Right lobe of liver (tissue), 6 donors: ENCODE measurements around the gene APCDD1. TPM values are rescaled to one million over a fixed set of nuclear protein-coding genes. Genes with fewer than 3 reads are reported as not detected.
A peak's percentile ranks its signal among the peaks of the same experiment; 100 is the strongest.

ENCODE experiments used
- ATAC-seq, 4 donors: fragments of 200-7000 bp; cut with Tn5 transposase; one replicate each; pipeline ENCODE4 v1.9.1; 2020; ENCODE audit warnings: mild to moderate bottlenecking in 4 of 4, moderate library complexity in 4 of 4
- DNase-seq, 3 donors: peaks; one replicate each; pipeline ENCODE4 v3.0.0-alpha.2; 2020
- H3K27ac ChIP-seq, 3 donors: fragments of 200-600 bp; one replicate each; pipeline ENCODE4 v1.8.0; 2022
- H3K27me3 ChIP-seq, 2 donors: fragments of 200-600 bp; one replicate each; pipeline ENCODE4 v1.8.0; 2022
- H3K36me3 ChIP-seq, 4 donors: fragments of 200-600 bp; sonication (generic) in 1 of 4; one replicate each; pipeline versions ENCODE4 v1.5.1 to v1.8.0; 2017 to 2022; ENCODE audit warnings: control low read depth in 1 of 4
- H3K4me1 ChIP-seq, 4 donors: fragments of 200-600 bp; sonication (generic) in 1 of 4; one replicate each; pipeline versions ENCODE4 v1.5.1 to v1.8.0; 2017 to 2022; ENCODE audit warnings: control low read depth in 1 of 4
- H3K4me3 ChIP-seq, 3 donors: fragments of 200-600 bp; one replicate each; pipeline ENCODE4 v1.8.0; 2022
- H3K9me3 ChIP-seq, 4 donors: fragments of 200-600 bp; sonication (generic) in 1 of 4; one replicate each; pipeline versions ENCODE4 v1.5.1 to v1.8.0; 2017 to 2022; ENCODE audit warnings: control low read depth in 1 of 4
- POLR2A ChIP-seq: fragments of 450-650 bp; IDR thresholded peaks from one replicate; pipeline ENCODE4 v1.6.1; 2017; ENCODE audit warnings: antibody characterized with exemption, mild to moderate bottlenecking
- WGBS: methylation state at CpG from one replicate; pipeline ENCODE4 v1.1.6; 2018; ENCODE audit warnings: low coverage, low lambda C conversion rate; ENCODE audit not compliant: insufficient coverage; ENCODE audit errors: missing lambda C conversion rate; 5-methylcytosine and 5-hydroxymethylcytosine counted together
- intact Hi-C, 2 donors: fragments of 100-400 bp; cut with DNase I; formaldehyde crosslinking; loops; one replicate each; pipeline versions ENCODE4 v1.11.2 to v1.14.1; 2022
- total RNA-seq, 6 experiments: library from RNA; depleted of rRNA in 2 of 6; stranded (reverse); fragments of >200 nt in 2 of 6; fragmentation: NEBNext Ultra II Directional in 3 of 6; extraction: Animal tissue kit (Norgen Biotek cat#: 25700) in 3 of 6; gene quantifications; one replicate each; pipeline versions ENCODE4 v1.1.0 to v1.2.4, GENCODE V29; 2016 to 2023
- TF ChIP-seq, protein P1 (sequence below), 4 donors: fragments of 200-600 bp in 3 of 4; fragments of 450-650 bp in 1 of 4; IDR thresholded peaks; one replicate each; pipeline versions ENCODE4 v1.5.1 to v1.8.0; 2016 to 2022; ENCODE audit warnings: antibody characterized with exemption in 4 of 4, mild to moderate bottlenecking in 2 of 4
- donor health status: DM: no; HTN: yes; CAD: no.
- donor health status: DM: no; HTN: no; CAD: no.
- donor health status: DM: no; HTN: no; CAD: no.
- donor health status: DM: no; HTN: yes; CAD: no.
- donor health status: DM: no; HTN: yes; CAD: no.

Gene APCDD1
- total RNA-seq, 6 experiments from 2014 or later = 0.42 to 2.7 (median 0.71) TPM

DNA sequence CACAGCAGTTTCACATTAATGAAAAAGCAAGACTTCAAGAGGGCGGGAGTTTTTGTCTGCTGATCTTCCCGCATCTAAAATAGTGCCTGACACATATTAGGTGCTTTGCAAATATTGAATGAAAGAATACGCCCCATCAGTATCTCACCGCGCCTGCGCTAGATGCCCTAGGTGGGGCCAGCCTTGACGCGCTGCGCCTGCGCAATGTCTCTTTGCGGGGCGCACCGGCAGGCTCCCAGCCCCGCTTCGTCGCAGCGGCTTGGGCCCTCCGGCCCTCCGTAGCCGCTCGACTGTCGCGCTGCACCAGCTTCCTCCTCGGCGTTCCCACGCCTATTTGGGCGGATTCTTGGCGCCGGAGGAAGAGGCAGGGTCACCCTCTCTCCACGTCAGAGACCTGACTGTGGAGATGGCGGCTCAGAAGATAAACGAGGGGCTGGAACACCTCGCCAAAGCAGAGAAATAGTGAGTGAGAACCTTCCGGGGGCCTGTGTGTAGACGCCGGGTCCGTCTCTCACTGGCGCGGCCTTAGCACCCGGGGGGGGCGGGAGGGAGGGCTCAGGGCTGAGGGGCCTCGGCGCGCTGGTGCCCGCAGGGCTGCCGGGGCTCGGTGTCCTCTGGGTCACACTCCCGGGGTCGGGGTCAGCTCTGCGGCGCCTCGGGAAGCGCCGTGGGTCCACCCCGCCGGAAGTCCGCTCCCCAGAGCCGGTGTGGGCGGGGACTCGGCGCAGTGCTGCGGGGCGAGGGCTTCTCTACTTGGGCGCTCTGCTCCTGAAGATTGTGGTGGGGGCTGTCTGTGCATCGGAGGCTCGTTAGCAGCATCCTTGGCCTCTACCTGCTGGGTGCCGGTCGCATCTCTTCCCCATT, 71.5 kb downstream of the APCDD1 start, which contains the start of gene NAPG:
Gene NAPG, plus strand, starts transcription at position 331 of the 864 bp plus-strand sequence. Its CDS starts 76 bp downstream, at position 407.
- intact Hi-C loops = no loop called here
- no peaks in the 10 kb centered on the region for H3K36me3 ChIP-seq

DNA sequence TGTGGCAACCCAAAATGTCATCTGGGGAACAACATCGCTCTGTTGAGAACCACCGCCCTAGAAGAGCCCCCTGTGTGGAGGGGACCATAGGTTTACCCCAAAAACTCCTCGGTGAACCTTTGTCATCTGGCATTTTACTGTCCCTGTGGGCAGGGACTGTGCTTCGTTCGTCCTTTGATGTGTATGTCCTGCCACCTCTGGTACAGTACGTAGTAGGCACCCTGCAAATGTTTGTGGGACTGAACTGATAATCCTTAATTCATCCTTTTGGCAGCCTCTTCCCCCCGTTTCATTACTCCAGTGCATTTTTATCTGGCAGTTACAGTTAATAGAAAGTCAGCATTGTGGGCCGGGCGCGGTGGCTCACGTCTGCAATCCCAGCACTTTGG, 72.1 kb downstream of the APCDD1 start:
- Histone ChIP-seq H3K9me3 (no peaks in the 10 kb centered on the region), H3K4me3 (peak overlapping the region; percentile 86 to 96 (median 94)), H3K27ac (peak overlapping the region; percentile 10 to 95 (median 76)), H3K36me3 (no peaks in the 10 kb centered on the region), H3K4me1 (no peaks in the 10 kb centered on the region), H3K27me3 (no peaks in the 10 kb centered on the region)
- 9% methylated on average over 11 of the region's 11 CpGs for WGBS
- intact Hi-C loops = no loop called here
- TF ChIP-seq POLR2A = no peak
- TF ChIP-seq, protein P1, sequence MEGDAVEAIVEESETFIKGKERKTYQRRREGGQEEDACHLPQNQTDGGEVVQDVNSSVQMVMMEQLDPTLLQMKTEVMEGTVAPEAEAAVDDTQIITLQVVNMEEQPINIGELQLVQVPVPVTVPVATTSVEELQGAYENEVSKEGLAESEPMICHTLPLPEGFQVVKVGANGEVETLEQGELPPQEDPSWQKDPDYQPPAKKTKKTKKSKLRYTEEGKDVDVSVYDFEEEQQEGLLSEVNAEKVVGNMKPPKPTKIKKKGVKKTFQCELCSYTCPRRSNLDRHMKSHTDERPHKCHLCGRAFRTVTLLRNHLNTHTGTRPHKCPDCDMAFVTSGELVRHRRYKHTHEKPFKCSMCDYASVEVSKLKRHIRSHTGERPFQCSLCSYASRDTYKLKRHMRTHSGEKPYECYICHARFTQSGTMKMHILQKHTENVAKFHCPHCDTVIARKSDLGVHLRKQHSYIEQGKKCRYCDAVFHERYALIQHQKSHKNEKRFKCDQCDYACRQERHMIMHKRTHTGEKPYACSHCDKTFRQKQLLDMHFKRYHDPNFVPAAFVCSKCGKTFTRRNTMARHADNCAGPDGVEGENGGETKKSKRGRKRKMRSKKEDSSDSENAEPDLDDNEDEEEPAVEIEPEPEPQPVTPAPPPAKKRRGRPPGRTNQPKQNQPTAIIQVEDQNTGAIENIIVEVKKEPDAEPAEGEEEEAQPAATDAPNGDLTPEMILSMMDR (IDR thresholded peaks at IDR 0.05) = no peak
- no peak for DNase-seq
- peak in 3 of 4 donors; percentile 1 to 3 (median 2) for ATAC-seq

More for the DNA sequence above, 71.5 kb downstream of the APCDD1 start, which contains the start of gene NAPG:
- H3K4me3 ChIP-seq = peak within 1 kb of the TSS; percentile 86 to 96 (median 94)
- DNase-seq = peak; percentile 93 to 94 (median 93)
- no peaks in the 10 kb centered on the region for H3K9me3 ChIP-seq
- peak within 1 kb of the TSS; percentile 76 to 95 (median 78) for H3K27ac ChIP-seq
- H3K27me3 ChIP-seq = no peaks in the 10 kb centered on the region
- TF ChIP-seq POLR2A = peak; percentile 46
- TF ChIP-seq, protein P1 (IDR thresholded peaks at IDR 0.05) = no peak
- no peaks in the 10 kb centered on the region for H3K4me1 ChIP-seq
- WGBS = 1% methylated on average over 33 of the region's 68 CpGs
- ATAC-seq = peak; percentile 92 to 98 (median 96)

DNA sequence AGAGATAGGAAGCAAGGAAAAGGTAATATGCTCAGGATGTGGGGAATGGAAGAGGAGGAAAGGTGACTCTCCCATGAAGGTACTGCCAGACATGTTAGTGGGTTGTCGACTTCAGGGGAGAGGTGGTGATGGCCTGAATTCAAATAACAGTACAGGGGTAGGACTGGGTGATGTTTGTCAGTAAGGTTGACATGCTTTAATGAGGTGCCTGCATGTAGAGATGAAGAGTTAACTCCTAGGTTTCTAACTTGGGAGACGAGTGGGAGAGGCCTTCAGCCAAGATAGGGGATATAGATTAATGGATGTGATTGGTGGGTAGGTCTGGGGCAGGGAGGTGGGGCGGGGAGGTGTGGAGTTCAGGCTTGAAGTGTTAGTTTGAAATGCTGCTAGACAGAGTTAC, 74.0 kb downstream of the APCDD1 start:
- Histone ChIP-seq H3K36me3 (peaks cover 0 to 1% (median 0%) of the 10 kb centered on the region in 4 donors), H3K9me3 (no peaks in the 10 kb centered on the region), H3K4me3 (no peak overlapping the region), H3K27ac (no peak overlapping the region), H3K4me1 (peaks cover 0 to 2% (median 0%) of the 10 kb centered on the region in 4 donors), H3K27me3 (no peaks in the 10 kb centered on the region)
- 73% methylated on average over 3 of the region's 3 CpGs for WGBS
- TF ChIP-seq, protein P1 (IDR thresholded peaks at IDR 0.05) = no peak
- no peak for TF ChIP-seq POLR2A
- no peak for ATAC-seq
- intact Hi-C loops = no loop called here
- no peak for DNase-seq

DNA sequence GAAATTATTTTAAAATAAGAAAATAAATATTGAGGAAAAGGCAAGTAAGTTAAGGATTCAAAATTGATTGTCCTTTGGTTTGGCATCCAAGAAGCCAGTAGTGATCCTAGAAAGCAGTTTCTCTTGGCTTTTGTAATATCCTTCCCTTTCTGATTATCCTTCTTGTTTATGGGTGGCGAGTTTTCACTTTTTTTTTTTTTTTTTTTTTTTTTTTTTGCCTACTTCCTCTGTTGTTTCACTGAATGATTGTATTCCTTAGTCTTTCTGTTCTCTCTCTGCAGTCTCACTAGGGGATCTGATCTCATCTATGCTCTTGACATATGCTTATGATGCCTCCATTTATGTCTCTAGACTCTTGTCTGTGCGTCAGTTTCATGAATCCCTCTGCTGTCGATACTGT, 75.6 kb downstream of the APCDD1 start:
- no peak overlapping the region for H3K4me3 ChIP-seq
- DNase-seq (no peak), ATAC-seq (no peak)
- no peaks in the 10 kb centered on the region for H3K9me3 ChIP-seq
- intact Hi-C loops = no loop called here
- 75% methylated on average over 3 of the region's 3 CpGs for WGBS
- no peak overlapping the region for H3K27ac ChIP-seq
- H3K27me3 ChIP-seq = no peaks in the 10 kb centered on the region
- TF ChIP-seq, protein P1 (IDR thresholded peaks at IDR 0.05) = no peak
- no peak for TF ChIP-seq POLR2A
- peaks cover 0 to 7% (median 0%) of the 10 kb centered on the region in 4 donors for H3K36me3 ChIP-seq
- H3K4me1 ChIP-seq = peaks cover 0 to 2% (median 0%) of the 10 kb centered on the region in 4 donors
